Smooth muscle cell (in vitro differentiated cells): ENCODE measurements around the gene STIM1. TPM values are rescaled to one million over a fixed set of nuclear protein-coding genes. Genes with fewer than 3 reads are reported as not detected.

ENCODE experiments used
- DNase-seq: peaks from one replicate; lab custom pipeline; 2025; ENCODE audit not compliant: unreplicated experiment; lab: John Stamatoyannopoulos, UW
- H2AFZ ChIP-seq: fragments of 200-600 bp; sonication (generic); 2 replicates; pipeline ENCODE4 v1.6.0; 2016; ENCODE audit warnings: antibody characterized with exemption, low read depth, mild to moderate bottlenecking
- H3F3A ChIP-seq: fragments of 200-600 bp; sonication (generic); 2 replicates; pipeline ENCODE4 v1.6.0; 2017; ENCODE audit warnings: antibody characterized with exemption, low read depth
- H3K27ac ChIP-seq: fragments of 200-600 bp; sonication (generic); 2 replicates; pipeline ENCODE4 v1.5.1; 2016; ENCODE audit warnings: low read depth, mild to moderate bottlenecking
- H3K27me3 ChIP-seq: fragments of 200-600 bp; sonication (generic); 2 replicates; pipeline ENCODE4 v1.6.1; 2016; ENCODE audit warnings: low read depth, mild to moderate bottlenecking
- H3K36me3 ChIP-seq: fragments of 200-600 bp; sonication (generic); 2 replicates; pipeline ENCODE4 v1.5.1; 2016; ENCODE audit warnings: low read depth
- H3K4me1 ChIP-seq: fragments of 200-600 bp; sonication (generic); 2 replicates; pipeline ENCODE4 v1.5.1; 2016; ENCODE audit warnings: low read depth
- H3K4me2 ChIP-seq: fragments of 200-600 bp; sonication (generic); 2 replicates; pipeline ENCODE4 v1.6.0; 2016; ENCODE audit warnings: mild to moderate bottlenecking
- H3K4me3 ChIP-seq: fragments of 200-600 bp; sonication (generic); 2 replicates; pipeline ENCODE4 v1.5.1; 2016; ENCODE audit warnings: mild to moderate bottlenecking
- H3K79me2 ChIP-seq: fragments of 200-600 bp; sonication (generic); 2 replicates; pipeline ENCODE4 v1.6.0; 2016; ENCODE audit warnings: low read depth, mild to moderate bottlenecking
- H3K9ac ChIP-seq: fragments of 200-600 bp; sonication (generic); 2 replicates; pipeline ENCODE4 v1.6.0; 2016; ENCODE audit warnings: low read depth
- H3K9me3 ChIP-seq: fragments of 200-600 bp; sonication (generic); replicated peaks from 2 replicates; pipeline ENCODE4 v1.5.1; 2016; ENCODE audit warnings: low read depth
- H4K20me1 ChIP-seq: fragments of 200-600 bp; sonication (generic); 2 replicates; pipeline ENCODE4 v1.6.0; 2016; ENCODE audit warnings: low read depth
- CTCF ChIP-seq: fragments of 200-600 bp; sonication (generic); IDR thresholded peaks from 2 replicates; pipeline ENCODE4 v1.5.1; 2017; ENCODE audit warnings: borderline replicate concordance, mild to moderate bottlenecking, antibody characterized with exemption; ENCODE audit not compliant: insufficient read depth, poor library complexity, severe bottlenecking
- WGBS: methylation state at CpG from one replicate; pipeline ENCODE4 v1.1.7; 2016; ENCODE audit warnings: low lambda C conversion rate; 5-methylcytosine and 5-hydroxymethylcytosine counted together
- polyA plus RNA-seq: library from polyadenylated mRNA; unstranded; fragments of >200 nt; fragmentation: Nextera tagmentation; extraction: Ambion mirVana; gene quantifications from 2 replicates; pipeline ENCODE4 v1.2.1, GENCODE V29; 2016
- total RNA-seq: library from RNA; depleted of rRNA; stranded (reverse); fragments of >200 nt; gene quantifications from 2 replicates; pipeline ENCODE4 v1.2.3, GENCODE V29; 2014

Gene STIM1
- total and polyA plus RNA-seq, 2 experiments from 2014 or later, result 15.3 to 31.5 TPM

GRCh38 chr11:3904228-3904627 lies 48.8 kb downstream of the STIM1 start:
- Histone ChIP-seq H3K9me3 (no peaks in the 10 kb centered on the region), H3K36me3 (no peaks in the 10 kb centered on the region), H3K79me2 (peaks cover 30% of the 10 kb centered on the region), H3K4me1 (peaks cover 9% of the 10 kb centered on the region), H3F3A (peaks cover 6% of the 10 kb centered on the region), H3K9ac (peak overlapping the region; percentile 83), H4K20me1 (peaks cover 27% of the 10 kb centered on the region), H3K4me3 (no peak overlapping the region), H3K4me2 (peak overlapping the region; percentile 64), H3K27me3 (no peaks in the 10 kb centered on the region), H2AFZ (no peak overlapping the region), H3K27ac (peak overlapping the region; percentile 96)
- WGBS, result 80% methylated on average over 5 of the region's 5 CpGs
- no peak for DNase-seq
- no peak for TF ChIP-seq CTCF

GRCh38 chr11:3905080-3905953 lies 49.9 kb downstream of the STIM1 start:
- Histone ChIP-seq H3K9ac (peak overlapping the region; percentile 83), H3K9me3 (no peaks in the 10 kb centered on the region), H3K27ac (peak overlapping the region; percentile 96), H3K27me3 (no peaks in the 10 kb centered on the region), H3K4me3 (no peak overlapping the region), H3K79me2 (peaks cover 30% of the 10 kb centered on the region), H3K36me3 (no peaks in the 10 kb centered on the region), H3F3A (peaks cover 6% of the 10 kb centered on the region), H3K4me1 (peaks cover 9% of the 10 kb centered on the region), H2AFZ (no peak overlapping the region), H4K20me1 (peaks cover 27% of the 10 kb centered on the region), H3K4me2 (peak overlapping the region; percentile 64)
- DNase-seq, result no peak
- WGBS, result 74% methylated on average over 3 of the region's 3 CpGs
- TF ChIP-seq CTCF, result no peak

- no peaks in the 10 kb centered on the region for H3K27me3 ChIP-seq
- peak overlapping the region; percentile 18 for H3K4me2 ChIP-seq
- DNase-seq, result no peak
- H2AFZ ChIP-seq, result no peak overlapping the region
- 84% methylated on average over 2 of the region's 2 CpGs for WGBS
- peaks cover 28% of the 10 kb centered on the region for H3K79me2 ChIP-seq
- no peak overlapping the region for H3K4me3 ChIP-seq
- peak overlapping the region; percentile 0 for H3K9ac ChIP-seq
- peaks cover 24% of the 10 kb centered on the region for H4K20me1 ChIP-seq
- peak overlapping the region; percentile 96 for H3K27ac ChIP-seq
- H3F3A ChIP-seq, result peaks cover 6% of the 10 kb centered on the region
- TF ChIP-seq CTCF, result no peak
- no peaks in the 10 kb centered on the region for H3K36me3 ChIP-seq
- H3K4me1 ChIP-seq, result peaks cover 9% of the 10 kb centered on the region
- no peaks in the 10 kb centered on the region for H3K9me3 ChIP-seq
Observed at GRCh38 chr11:3906166-3906565, 50.7 kb downstream of the STIM1 start.
